ENCODE measurements around the gene HOXD3. TPM values are rescaled to one million over a fixed set of nuclear protein-coding genes. Genes with fewer than 3 reads are reported as not detected.

The HOXD3 gene
- total RNA-seq, 1 donor from 2014 or later: not detected

DNA sequence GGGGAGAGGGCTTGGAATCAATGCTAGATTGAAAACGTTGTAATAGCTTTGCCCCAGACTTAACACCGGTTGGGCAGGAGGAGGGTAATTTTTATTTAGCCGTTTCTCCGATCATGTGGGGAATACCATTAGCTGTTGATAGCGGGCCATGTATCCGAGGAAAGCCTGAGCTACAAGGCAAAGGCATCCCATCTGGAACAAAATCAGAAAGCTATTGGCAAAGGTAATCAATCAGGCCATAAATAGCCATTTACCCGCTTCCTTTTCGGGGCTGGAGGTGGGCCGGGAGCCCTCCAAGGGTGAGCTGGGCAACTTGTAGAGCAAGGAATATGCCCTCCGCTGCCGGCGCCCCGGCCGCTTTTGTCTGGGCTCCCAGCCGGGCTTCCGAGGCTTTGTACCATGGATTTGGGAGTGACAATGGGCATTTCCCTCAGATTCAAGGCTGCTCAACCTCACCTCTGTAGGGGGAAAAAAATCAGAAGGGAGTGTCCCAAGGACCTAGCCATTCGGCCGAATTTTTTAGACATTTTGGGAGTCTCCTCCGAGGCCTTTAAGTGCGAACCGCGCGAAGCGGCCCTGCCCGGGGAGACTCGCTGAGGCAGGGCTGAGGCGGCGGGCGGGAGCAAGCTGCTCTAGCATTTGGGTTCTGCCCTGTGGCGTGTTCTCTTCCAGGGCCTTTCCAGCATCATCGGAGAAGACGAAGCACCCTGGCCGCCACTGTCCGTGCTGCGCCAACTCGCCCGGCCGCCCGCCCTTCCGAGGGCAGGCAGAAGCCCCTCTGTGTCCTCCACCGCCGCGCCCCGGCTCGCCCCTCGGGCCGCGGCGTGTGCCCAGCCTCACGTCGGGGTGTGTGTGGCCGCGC is 35.7 kb upstream of the HOXD3 start:
- DNase-seq (ENCODE audit: low spot score in 2 of 2): no peak
- FAIRE-seq: no peak

GRCh38 chr2:176122052-176122682 is 34.9 kb upstream of the HOXD3 start:
- FAIRE-seq: no peak

DNA sequence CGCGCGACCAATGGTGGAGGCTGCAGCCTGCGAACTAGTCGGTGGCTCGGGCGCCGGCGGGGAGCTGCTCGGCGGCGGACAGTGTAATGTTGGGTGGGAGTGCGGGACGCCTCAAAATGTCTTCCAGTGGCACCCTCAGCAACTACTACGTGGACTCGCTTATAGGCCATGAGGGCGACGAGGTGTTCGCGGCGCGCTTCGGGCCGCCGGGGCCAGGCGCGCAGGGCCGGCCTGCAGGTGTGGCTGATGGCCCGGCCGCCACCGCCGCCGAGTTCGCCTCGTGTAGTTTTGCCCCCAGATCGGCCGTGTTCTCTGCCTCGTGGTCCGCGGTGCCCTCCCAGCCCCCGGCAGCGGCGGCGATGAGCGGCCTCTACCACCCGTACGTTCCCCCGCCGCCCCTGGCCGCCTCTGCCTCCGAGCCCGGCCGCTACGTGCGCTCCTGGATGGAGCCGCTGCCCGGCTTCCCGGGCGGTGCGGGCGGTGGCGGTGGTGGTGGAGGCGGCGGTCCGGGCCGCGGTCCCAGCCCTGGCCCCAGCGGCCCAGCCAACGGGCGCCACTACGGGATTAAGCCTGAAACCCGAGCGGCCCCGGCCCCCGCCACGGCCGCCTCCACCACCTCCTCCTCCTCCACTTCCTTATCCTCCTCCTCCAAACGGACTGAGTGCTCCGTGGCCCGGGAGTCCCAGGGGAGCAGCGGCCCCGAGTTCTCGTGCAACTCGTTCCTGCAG is 34.3 kb upstream of the HOXD3 start, which contains the start of gene HOXD9:
TSS of gene HOXD9 (plus strand) at position 37 of the 728 bp plus-strand sequence. CDS start at position 87, 50 bp downstream.
- FAIRE-seq (no peak), DNase-seq (ENCODE audit: low spot score in 2 of 2) (no peak)

More at GRCh38 chr2:176122052-176122682, 34.9 kb upstream of the HOXD3 start:
- no peak for DNase-seq (ENCODE audit: low spot score in 2 of 2)

- FAIRE-seq: no peak
Observed at GRCh38 chr2:176123411-176124109, 33.5 kb upstream of the HOXD3 start.

DNA sequence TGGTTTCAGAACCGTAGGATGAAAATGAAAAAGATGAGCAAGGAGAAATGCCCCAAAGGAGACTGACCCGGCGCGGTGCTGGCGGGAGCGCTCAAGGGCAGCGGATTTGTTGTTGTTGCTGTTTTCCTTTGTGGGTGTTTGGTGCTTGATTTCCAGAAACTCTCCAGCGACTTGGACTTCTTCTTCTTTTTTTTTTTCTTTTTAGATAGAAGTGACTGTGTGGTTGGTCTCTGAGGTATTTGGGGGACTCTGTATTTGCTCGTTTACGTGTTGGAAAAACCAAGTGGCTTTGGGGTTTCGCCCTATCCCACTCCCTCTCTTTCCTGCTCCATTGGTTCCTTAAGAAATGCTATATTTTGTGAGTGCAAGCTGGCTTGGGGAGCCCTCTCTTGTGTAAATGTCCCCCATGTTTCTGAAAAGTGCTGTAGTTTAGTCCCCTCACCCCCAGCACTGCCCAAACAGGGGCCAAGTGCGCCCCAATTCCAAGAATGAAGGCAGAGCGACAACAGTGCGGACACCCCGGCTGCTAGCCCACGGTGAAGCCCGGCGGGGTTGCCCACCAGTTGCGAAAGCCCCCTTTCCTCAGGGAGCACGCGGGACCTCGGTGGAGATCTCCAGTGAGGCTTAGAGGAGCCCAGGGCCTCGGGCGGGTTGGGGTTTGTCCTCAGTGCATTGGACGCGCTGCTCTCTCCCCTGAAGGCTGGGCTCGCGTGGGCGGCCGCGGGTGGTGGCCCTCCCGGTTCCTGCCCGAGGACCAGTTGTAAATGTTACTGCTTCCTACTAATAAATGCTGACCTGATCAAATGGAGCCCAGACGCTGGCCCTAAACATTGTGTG is 32.8 kb upstream of the HOXD3 start:
- FAIRE-seq (no peak), DNase-seq (ENCODE audit: low spot score in 2 of 2) (no peak)

More at GRCh38 chr2:176123411-176124109, 33.5 kb upstream of the HOXD3 start:
- no peak for DNase-seq (ENCODE audit: low spot score in 2 of 2)

GRCh38 chr2:176124947-176125771 is 31.9 kb upstream of the HOXD3 start:
- FAIRE-seq (no peak), DNase-seq (ENCODE audit: low spot score in 2 of 2) (no peak)

DNA sequence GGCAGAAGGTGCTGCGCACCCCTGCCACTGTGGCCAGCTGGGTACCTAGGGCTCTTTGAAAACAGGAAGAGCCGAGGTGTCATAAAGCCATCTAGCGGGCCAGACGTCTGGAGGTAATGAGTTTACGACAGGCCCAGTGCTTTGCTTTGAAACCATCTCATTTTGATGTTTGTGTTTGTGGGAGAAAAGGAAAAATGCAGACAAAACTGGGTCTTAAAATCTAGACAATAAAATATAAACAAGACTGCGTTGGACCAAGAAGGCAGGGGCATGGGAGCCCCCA is 31.4 kb upstream of the HOXD3 start:
- DNase-seq (ENCODE audit: low spot score in 2 of 2) (no peak), FAIRE-seq (no peak)

- FAIRE-seq (peak; percentile 48), DNase-seq (ENCODE audit: low spot score in 2 of 2) (peak; percentile 63 to 74)
Observed at GRCh38 chr2:176126929-176127773, 30.0 kb upstream of the HOXD3 start.

DNA sequence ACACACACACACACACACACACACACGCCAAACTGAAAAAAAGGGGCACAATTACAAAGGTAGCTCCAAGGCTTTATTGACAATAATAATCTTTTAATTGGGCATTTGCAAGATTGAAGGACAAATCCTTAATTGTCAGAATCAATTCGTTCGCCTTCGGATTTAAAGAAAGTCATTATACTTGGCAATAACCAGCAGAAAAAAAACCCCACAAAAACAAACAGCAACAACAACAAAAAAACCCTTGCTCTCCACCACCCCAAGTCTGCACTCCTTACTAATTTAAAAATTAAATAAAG is 29.4 kb upstream of the HOXD3 start:
- FAIRE-seq (no peak), DNase-seq (ENCODE audit: low spot score in 2 of 2) (no peak)

DNA sequence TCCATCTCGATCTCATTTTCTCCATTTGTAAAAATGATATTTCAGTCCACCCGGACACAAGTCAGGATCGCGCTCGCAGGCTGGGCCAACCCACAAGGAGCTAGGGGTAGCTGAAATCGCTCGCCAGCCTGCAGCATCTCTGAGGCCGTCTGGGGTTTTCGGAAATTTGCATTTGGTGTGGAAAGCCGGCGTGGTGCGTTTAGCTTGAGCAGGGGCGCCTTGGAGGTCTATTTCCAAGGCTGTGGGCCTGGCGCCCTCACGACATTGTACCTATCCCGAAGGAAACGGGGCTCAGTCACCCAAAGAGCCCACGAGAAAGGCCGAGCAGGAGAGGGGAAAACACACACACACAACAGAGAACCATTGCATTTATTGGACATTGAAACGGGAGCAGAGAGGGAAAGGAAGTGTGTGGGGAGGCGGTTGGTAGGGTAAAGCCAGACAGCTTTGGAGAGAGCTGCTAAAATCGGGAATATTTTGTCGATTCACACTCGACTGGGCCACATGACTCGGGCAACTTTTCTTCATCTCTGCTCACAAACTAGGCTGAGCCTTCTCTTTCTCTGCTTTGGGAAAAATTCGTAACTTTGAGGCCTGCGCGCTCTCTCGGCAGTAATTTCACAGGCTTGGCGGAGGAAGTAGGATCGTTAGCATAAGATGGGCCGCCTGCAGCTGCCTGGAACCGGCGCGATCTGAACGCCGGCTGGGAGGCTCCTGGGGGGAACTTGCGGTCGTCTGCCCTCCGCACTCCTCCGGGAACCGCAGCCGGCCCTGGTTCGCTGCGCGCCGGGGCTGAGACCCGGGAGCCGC is 28.7 kb upstream of the HOXD3 start:
- no peak for DNase-seq (ENCODE audit: low spot score in 2 of 2)
- no peak for FAIRE-seq

DNA sequence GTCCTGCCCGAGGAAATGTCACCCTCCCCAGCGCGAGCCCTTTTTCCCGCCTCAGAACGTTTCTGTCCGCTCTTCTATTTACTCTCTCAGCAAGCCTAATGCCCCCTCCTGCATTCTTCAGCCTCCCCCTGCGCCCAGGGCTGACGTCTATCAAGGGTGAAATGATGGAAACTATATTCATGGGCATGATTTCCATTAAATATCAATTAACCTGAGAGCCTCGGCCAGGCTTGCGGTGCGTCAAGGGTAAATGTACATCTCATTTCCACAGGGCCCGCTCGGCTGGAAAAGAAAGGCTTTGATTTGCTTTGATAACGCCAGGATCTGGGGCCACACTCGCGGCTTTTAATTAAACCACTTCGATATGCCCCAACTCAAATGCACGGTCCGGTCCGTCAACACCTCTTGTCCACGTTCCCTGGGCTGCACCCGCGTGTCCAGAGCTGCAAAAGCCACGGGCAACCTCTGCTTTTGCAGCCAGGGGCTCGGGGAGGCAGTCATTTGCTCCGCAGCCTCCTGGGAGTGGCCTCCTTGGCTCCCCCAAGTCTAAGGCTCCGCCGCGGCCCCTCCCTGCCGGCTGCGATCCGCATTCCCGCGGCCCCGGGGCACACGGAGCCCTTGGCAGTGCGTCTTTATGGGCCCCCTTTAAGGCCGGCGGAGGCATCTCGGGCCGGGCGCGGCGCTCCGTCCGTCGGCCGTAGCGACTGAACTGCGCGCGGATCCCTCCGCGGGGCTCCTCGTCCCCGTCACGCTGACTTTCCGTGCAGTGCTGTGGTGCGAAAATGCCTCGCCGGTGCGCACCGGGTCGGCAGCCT is 27.9 kb upstream of the HOXD3 start, which contains the start of gene HOXD8:
TSS of gene HOXD8 (plus strand) at position 724 of the 815 bp plus-strand sequence. CDS start 662 bp downstream, outside the sequence.
- no peak for DNase-seq (ENCODE audit: low spot score in 2 of 2)

DNA sequence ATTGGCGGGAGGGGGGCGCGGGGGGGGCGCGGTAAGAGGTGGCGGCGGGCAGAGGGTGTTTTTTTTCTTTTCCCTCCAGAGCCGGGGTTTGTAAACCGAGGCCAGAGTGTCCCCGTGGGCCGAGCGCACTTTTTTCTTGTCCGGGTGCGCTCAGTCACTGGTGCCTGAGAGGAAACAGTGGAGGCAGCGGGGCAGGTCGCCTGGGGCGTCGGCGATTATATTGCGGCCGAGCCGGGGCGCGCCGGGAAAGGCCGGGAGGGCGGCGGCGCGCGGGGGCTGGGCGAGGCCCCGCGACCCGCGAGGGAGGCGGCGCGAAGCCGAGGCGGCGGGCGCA is 27.3 kb upstream of the HOXD3 start:
- FAIRE-seq (no peak), DNase-seq (ENCODE audit: low spot score in 2 of 2) (no peak)

More for the DNA sequence above, 27.9 kb upstream of the HOXD3 start, which contains the start of gene HOXD8:
- no peak for FAIRE-seq

GRCh38 chr2:176130147-176130956 is 26.8 kb upstream of the HOXD3 start:
- DNase-seq (ENCODE audit: low spot score in 2 of 2) (no peak), FAIRE-seq (no peak)

- DNase-seq (ENCODE audit: low spot score in 2 of 2) (no peak), FAIRE-seq (no peak)
Observed at GRCh38 chr2:176130957-176131847, 25.9 kb upstream of the HOXD3 start.

DNA sequence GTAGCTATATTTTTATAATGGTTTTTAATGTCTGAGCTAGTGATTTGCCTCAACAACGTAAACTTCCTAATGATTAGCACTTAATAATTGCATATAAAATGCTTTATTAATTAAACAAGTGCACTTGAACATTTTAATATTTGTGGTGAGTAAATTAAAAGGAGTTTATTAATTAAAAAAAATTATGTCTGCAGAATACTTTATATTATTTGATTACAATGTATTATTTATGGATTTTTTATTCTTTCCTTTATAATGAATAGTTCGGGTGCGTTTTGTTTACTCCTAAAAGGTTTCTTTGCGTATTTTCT is 25.3 kb upstream of the HOXD3 start:
- no peak for DNase-seq (ENCODE audit: low spot score in 2 of 2)
- FAIRE-seq: no peak
